NCI-H2196 (cell line): ENCODE data around the gene PGR.
A peak's percentile ranks its signal among the peaks of the same experiment; 100 is the strongest.

Experiments
- DNase-seq: peaks from one replicate; lab custom pipeline; 2025; ENCODE audit not compliant: unreplicated experiment; lab: John Stamatoyannopoulos, UW

Gene PGR

DNA sequence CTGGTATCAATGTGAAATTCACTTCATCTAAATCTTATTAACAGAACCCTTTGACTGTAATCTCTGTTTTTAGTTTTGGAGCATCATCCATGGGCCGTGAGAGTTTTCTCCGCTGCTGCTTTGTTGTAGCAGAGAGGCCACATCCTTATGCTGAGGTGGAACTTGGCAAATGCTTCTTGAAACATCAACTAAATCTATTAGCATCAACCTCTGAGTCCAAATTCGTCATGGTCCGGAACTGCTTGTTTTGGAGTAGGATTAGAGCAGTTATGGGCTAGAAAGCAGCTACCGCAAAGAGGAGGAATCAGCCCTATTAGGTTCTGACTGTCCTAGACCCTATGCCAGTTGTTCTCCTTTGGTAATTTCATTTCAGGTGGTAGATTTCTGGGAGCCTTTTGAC, 117.7 kb downstream of the PGR start:
- no peak for DNase-seq

GRCh38 chr11:101010899-101011298, 118.7 kb downstream of the PGR start:
- no peak for DNase-seq

- DNase-seq: no peak
Observed at GRCh38 chr11:101009690-101010055, 119.9 kb downstream of the PGR start.

- DNase-seq: no peak
Observed at GRCh38 chr11:101008961-101009689, 120.5 kb downstream of the PGR start.

DNA sequence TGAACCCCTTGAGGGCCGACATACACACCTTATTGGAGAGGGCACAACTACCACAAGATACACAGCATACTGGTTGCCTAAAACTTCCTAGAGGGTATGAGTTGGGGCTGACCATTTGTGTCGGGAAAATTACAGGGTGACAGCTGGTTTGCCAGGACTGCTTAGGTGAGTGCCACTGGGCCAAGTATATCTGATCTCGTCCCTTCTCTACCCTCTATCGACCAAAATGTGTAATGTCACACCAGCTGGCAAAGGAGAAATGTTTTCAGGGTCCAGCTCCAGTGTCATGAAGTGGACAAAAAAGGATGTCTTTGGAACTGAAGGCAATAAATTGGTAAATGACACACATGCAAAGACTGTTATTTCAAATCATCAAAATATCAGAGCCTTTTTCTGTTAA, 126.1 kb downstream of the PGR start:
- no peak for DNase-seq

DNA sequence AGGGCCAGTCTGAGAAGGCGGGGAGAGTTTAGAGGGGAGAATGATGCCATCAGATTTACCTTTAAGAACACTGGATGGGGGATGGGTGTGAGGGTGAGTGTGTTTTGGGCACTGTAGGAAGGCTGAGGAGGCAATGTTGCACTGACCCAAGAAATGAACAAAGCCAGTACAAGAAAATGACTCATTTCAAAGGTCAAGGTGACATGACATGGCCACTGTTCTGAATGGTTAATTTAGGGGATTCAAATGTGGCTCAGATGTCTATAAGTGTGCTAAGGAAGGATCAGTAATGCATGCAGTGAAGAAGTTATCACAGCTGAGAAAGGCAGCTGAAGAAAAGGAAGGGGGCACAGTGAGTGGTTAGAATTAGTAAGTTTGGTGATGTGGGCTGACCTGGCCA, 129.9 kb downstream of the PGR start:
- DNase-seq: no peak

DNA sequence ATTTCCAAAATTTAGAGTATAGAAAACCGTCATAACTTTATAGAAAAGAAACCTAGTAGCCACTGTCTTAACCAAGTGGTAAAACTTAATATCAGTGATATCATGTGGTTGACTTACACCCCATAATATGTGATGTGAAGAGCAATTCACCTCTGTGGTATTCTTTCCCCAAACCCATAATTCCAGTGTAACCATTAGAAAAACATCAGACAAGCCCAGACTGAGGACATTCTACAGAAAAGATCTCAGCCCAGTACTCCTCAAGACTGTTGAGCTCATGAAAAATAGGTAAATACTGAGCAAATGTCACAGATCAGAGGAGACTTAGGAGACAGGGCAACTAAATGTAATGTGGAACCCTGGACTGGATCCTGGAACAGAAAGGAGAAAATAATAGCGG, 134.6 kb downstream of the PGR start:
- no peak for DNase-seq

- DNase-seq: no peak
Observed at GRCh38 chr11:100991541-100991940, 138.1 kb downstream of the PGR start.

DNA sequence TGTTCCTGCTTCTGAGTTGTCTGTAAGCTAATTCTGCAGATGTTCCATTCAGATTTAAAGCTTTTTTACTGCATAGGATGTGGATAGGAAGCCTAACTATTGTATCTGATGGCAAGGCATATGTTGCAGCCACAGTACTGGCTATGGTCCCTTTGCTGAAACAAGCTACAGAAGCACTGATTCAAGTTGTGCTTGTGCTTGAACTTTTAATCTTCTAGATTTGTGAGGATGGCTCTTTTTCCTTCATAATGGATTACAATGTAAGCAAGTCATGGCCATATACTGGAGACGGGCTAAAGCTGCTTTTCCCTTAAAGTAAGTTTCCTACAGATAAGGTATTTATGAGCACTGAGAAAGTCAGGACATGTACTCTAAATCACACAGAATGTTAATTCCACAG, 138.7 kb downstream of the PGR start:
- no peak for DNase-seq

GRCh38 chr11:100984668-100985067, 144.9 kb downstream of the PGR start:
- DNase-seq: no peak

- no peak for DNase-seq
Observed at GRCh38 chr11:100981196-100981824, 148.3 kb downstream of the PGR start.

GRCh38 chr11:100980156-100980555, 149.5 kb downstream of the PGR start:
- DNase-seq: peak; percentile 15
